GM13976 (cell line): ENCODE results near the gene LMNTD1.
A peak's percentile ranks its signal among the peaks of the same experiment; 100 is the strongest.

Experiments used
- DNase-seq: peaks from one replicate; pipeline ENCODE4 v3.0.0; 2012; ENCODE audit warnings: low spot score
- in situ Hi-C: fragments of 300-500 bp; cut with MboI; formaldehyde crosslinking; loops from one replicate; pipeline ENCODE4 v1.12.0; 2022; ENCODE audit warnings: low sequenced_read_pairs, mixed read lengths, inconsistent platforms; ENCODE audit not compliant: unreplicated experiment
- TF ChIP-seq, protein P1 (sequence below): IDR thresholded peaks from 2 replicates; pipeline ENCODE4 v1.5.1; 2012; ENCODE audit warnings: borderline replicate concordance, mild to moderate bottlenecking; ENCODE audit not compliant: insufficient read depth; ENCODE audit errors: extremely low read depth, missing control alignments, control extremely low read depth

Gene LMNTD1

DNA sequence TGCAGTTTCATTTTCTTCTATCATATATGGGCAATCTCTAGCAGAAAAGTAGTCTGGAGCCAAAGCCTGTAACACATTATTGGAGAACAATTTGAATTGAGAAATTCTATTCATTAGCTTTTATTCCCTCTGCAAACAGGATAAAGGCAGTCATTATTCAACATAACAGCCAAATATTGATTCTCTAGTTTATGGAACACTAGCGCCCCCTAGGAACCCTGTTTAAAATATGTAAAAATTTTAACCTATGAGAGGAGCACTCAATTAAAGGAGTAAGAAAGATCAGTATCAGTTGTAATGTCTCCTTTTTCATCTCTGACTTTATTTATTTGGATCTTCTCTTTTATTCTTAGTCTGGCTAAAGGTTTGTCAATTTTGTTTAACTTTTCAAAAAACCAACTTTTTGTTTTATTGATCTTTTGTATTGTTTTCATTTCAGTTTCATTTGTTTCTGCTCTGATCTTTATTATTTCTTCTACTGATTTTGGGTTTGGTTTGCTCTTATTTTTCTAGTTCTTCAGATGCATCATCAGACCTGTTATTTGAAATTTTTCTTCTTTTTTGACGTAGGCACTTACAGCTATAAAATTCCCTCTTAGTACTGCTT lies 4.8 kb upstream of the LMNTD1 start:
- DNase-seq, result peak; percentile 9
- TF ChIP-seq, protein P1, sequence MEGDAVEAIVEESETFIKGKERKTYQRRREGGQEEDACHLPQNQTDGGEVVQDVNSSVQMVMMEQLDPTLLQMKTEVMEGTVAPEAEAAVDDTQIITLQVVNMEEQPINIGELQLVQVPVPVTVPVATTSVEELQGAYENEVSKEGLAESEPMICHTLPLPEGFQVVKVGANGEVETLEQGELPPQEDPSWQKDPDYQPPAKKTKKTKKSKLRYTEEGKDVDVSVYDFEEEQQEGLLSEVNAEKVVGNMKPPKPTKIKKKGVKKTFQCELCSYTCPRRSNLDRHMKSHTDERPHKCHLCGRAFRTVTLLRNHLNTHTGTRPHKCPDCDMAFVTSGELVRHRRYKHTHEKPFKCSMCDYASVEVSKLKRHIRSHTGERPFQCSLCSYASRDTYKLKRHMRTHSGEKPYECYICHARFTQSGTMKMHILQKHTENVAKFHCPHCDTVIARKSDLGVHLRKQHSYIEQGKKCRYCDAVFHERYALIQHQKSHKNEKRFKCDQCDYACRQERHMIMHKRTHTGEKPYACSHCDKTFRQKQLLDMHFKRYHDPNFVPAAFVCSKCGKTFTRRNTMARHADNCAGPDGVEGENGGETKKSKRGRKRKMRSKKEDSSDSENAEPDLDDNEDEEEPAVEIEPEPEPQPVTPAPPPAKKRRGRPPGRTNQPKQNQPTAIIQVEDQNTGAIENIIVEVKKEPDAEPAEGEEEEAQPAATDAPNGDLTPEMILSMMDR, result no peak
- in situ Hi-C loops, result no loop called here

DNA sequence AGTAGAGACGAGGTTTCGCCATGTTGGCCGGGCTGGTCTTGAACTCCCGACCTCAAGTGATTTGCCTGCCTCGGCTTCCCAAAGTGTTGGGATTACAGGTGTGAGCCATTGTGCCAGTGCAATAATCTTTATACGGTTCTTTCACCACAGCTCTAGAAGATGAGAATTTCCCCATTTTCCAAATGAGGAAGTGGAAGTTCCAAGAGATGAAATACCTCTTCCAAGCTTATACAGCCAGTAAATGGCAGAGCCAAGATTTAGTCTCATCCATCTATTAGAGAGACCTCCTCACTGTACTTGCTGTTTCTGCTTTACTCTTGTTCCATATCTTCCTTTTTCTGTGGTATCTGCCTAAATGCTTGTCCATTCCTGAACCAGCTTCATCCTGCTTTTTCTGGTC lies 3.1 kb upstream of the LMNTD1 start:
- TF ChIP-seq, protein P1, result no peak

DNA sequence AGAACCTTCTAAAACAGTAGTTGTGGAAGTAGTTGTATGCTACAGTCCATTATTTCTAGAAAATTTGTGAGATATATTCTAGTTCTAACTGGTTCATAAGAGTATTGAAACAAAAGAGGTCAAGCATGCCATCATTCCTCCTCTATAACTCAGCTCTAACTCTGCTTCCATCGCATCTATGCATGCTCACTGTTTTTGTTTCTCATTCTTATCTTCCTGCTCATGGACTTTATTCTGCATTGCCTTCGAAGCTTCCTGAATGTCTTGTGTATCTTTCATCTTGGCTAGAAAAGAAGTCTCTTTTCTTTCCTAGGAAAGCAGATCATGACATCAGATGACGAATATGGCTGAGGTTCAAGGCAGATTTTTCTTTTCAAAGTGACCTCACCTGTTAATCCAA lies 402 bp downstream of the LMNTD1 start:
- in situ Hi-C loops, result no loop called here

More for the DNA sequence above, 3.1 kb upstream of the LMNTD1 start:
- DNase-seq, result no peak
- in situ Hi-C loops, result no loop called here

GRCh38 chr12:25550186-25550585 lies 2.9 kb downstream of the LMNTD1 start:
- DNase-seq, result no peak
- in situ Hi-C loops, result no loop called here
- TF ChIP-seq, protein P1, result no peak

More for the DNA sequence above, 402 bp downstream of the LMNTD1 start:
- DNase-seq, result no peak
- TF ChIP-seq, protein P1, result no peak

DNA sequence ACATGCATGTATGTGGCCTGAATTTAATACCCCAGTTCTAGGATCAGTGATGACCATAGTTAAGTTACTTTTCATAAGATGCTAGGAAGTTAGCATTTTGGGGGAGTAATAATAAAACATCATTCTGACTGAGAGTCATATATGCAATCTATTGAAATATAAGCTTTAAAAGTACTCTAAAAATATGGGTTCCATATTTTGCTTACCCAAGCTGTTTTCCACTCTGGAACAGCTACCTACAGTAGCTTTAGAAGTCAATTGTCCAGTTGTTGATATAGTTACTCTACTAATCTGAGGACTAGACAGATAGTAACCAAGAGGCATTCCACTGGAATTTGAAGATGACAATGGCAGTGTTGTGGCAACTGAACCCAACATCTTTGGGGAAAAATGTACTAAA lies 4.0 kb downstream of the LMNTD1 start:
- in situ Hi-C loops, result no loop called here
- no peak for DNase-seq
- TF ChIP-seq, protein P1, result no peak

DNA sequence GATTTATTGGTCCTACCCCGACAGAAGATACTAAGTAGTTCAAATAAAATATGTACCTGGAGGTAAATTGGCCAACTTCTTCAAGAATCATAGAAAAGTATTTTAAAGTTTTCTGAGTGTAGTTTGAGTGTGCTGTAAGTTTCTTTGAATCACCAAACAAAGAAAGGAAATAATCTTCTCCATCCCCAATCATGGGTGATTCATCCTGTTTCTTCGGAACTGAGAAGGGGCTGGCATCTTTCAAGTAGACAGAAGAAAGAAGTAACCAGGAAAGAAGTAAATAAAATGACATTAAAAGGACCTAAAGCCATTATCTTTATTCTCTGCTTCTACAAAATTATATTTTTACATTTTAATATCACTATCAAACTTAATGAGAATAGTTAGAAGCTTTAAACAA lies 6.8 kb downstream of the LMNTD1 start:
- TF ChIP-seq, protein P1, result no peak
- in situ Hi-C loops, result no loop called here
- DNase-seq, result no peak
